Caco-2 (cell line): ENCODE data around the gene AMBRA1. TPM values are rescaled to one million over a fixed set of nuclear protein-coding genes. Genes with fewer than 3 reads are reported as not detected.

Source experiments
- BruUV-seq: library from RNA; stranded (reverse); fragments of 400-500 nt; replicated peaks from 2 replicates; lab custom pipeline; 2021; lab: Mats Ljungman, UMichigan
- CTCF ChIA-PET: fragments of 300-600 bp; sonication (Branson Sonifier 250); formaldehyde crosslinking; loops from one replicate; lab custom pipeline; 2022; ENCODE audit warnings: antibody characterized with exemption; lab: Charles Lee
- POLR2A ChIA-PET: fragments of 300-600 bp; sonication (Branson Sonifier 250); formaldehyde crosslinking; loops from one replicate; lab custom pipeline; 2022; ENCODE audit warnings: antibody characterized with exemption; lab: Charles Lee
- DNase-seq, 2 experiments: peaks; one replicate each; pipeline versions ENCODE4 v3.0.0 to v3.0.0-alpha.2; 2020 to 2022
- H3K27me3 ChIP-seq: replicated peaks from 2 replicates; pipeline ENCODE4 v1.6.0; 2011; ENCODE audit warnings: low read length; ENCODE audit not compliant: control insufficient read depth, insufficient read depth
- H3K36me3 ChIP-seq: 2 replicates; pipeline ENCODE4 v1.5.1; 2011; ENCODE audit warnings: low read length; ENCODE audit not compliant: control insufficient read depth, insufficient read depth
- H3K4me1 ChIP-seq: fragments of 250-450 bp; sonication (Bioruptor Pico); 2 replicates; pipeline ENCODE4 v1.5.1; 2020; ENCODE audit warnings: mild to moderate bottlenecking
- H3K4me3 ChIP-seq: 2 replicates; pipeline ENCODE4 v1.5.1; 2011; ENCODE audit warnings: low read depth, mild to moderate bottlenecking, control low read depth, low read length
- H3K9me3 ChIP-seq: fragments of 250-450 bp; sonication (Bioruptor Pico); 2 replicates; pipeline ENCODE4 v1.5.1; 2020; ENCODE audit warnings: mild to moderate bottlenecking, moderate library complexity
- H3K27ac Mint-ChIP-seq: one replicate; pipeline ENCODE4 v1.8.0; 2022; ENCODE audit warnings: mixed read lengths; ENCODE audit not compliant: unreplicated experiment
- H3K27me3 Mint-ChIP-seq: one replicate; pipeline ENCODE4 v1.8.0; 2022; ENCODE audit warnings: mixed read lengths; ENCODE audit not compliant: insufficient read depth, unreplicated experiment
- H3K36me3 Mint-ChIP-seq: one replicate; pipeline ENCODE4 v1.8.0; 2022; ENCODE audit warnings: mild to moderate bottlenecking, mixed read lengths; ENCODE audit not compliant: insufficient read depth, unreplicated experiment
- H3K4me1 Mint-ChIP-seq: one replicate; pipeline ENCODE4 v1.8.0; 2022; ENCODE audit warnings: low read depth, mixed read lengths; ENCODE audit not compliant: unreplicated experiment
- H3K4me3 Mint-ChIP-seq: one replicate; pipeline ENCODE4 v1.8.0; 2022; ENCODE audit warnings: mild to moderate bottlenecking, moderate library complexity, mixed read lengths; ENCODE audit not compliant: unreplicated experiment
- H3K9me3 Mint-ChIP-seq: one replicate; pipeline ENCODE4 v1.8.0; 2022; ENCODE audit warnings: mixed read lengths; ENCODE audit not compliant: unreplicated experiment
- intact Hi-C: fragments of 100-400 bp; cut with micrococcal nuclease; formaldehyde crosslinking; loops from one replicate; pipeline ENCODE4 v1.10.0; 2022; ENCODE audit not compliant: unreplicated experiment
- total RNA-seq: library from RNA; stranded (reverse); gene quantifications from 2 replicates; pipeline ENCODE4 v1.2.3, GENCODE V29; 2022
- TF ChIP-seq, protein P1 (sequence below), 2 experiments: fragments of 200-600 bp in 1 of 2; IDR thresholded peaks; 1 replicate in 1 of 2; 2 replicates in 1 of 2; pipeline versions ENCODE4 v1.5.1 to v1.8.0; 2011 to 2022; ENCODE audit warnings: antibody characterized with exemption in 1 of 2, control low read depth in 1 of 2, inconsistent platforms in 1 of 2, low read depth in 1 of 2, low read length in 1 of 2, mild to moderate bottlenecking in 1 of 2, moderate library complexity in 1 of 2; ENCODE audit not compliant: insufficient read depth in 1 of 2, severe bottlenecking in 1 of 2, unreplicated experiment in 1 of 2

Gene AMBRA1
- total RNA-seq, 1 experiment from 2014 or later = 48.1 TPM

DNA sequence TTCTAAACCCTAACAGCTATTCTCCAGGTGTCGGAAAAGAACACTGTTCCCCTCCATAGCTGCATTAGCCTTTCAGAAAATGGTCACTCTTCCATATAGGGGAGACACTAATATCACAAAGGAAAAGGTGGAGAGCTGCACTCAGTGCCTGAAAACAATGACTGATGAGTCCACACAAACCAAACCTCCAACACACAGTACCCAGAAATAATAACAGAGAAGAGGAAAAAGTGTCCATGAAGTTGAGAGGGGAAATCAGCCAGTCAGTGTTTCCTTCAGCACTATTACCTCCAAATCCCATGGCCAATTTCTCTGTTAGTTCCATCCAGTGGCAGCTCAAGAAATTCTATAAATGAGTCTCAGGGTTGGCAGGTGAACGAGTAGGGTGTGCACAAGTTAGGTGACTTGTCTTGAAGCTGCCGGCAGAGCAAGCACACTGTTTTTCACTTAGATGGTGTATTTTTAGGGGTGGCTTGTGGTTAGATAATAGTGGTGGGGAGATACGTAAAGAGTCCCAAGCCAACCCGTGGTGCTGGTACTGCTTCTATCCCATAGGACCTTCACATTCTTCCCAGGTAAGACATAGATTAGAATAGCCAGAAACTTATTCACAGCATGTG lies 117.8 kb downstream of the AMBRA1 start:
- DNase-seq = no peak
- peaks cover 11% of the 10 kb centered on the region for H3K36me3 Mint-ChIP-seq
- BruUV-seq = no TSS peak
- H3K4me1 Mint-ChIP-seq = peaks cover 25% of the 10 kb centered on the region
- intact Hi-C loops = no loop called here
- Histone ChIP-seq H3K27me3 (no peaks in the 10 kb centered on the region), H3K36me3 (no peaks in the 10 kb centered on the region), H3K4me1 (peaks cover 23% of the 10 kb centered on the region), H3K4me3 (no peak overlapping the region), H3K9me3 (0 out of 2 replicates have a peak, but pooled peaks cover 2% of the 10 kb centered on the region)
- no peaks in the 10 kb centered on the region for H3K27me3 Mint-ChIP-seq
- no peak overlapping the region for H3K4me3 Mint-ChIP-seq
- H3K9me3 Mint-ChIP-seq = no peaks in the 10 kb centered on the region
- TF ChIP-seq, protein P1, sequence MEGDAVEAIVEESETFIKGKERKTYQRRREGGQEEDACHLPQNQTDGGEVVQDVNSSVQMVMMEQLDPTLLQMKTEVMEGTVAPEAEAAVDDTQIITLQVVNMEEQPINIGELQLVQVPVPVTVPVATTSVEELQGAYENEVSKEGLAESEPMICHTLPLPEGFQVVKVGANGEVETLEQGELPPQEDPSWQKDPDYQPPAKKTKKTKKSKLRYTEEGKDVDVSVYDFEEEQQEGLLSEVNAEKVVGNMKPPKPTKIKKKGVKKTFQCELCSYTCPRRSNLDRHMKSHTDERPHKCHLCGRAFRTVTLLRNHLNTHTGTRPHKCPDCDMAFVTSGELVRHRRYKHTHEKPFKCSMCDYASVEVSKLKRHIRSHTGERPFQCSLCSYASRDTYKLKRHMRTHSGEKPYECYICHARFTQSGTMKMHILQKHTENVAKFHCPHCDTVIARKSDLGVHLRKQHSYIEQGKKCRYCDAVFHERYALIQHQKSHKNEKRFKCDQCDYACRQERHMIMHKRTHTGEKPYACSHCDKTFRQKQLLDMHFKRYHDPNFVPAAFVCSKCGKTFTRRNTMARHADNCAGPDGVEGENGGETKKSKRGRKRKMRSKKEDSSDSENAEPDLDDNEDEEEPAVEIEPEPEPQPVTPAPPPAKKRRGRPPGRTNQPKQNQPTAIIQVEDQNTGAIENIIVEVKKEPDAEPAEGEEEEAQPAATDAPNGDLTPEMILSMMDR (IDR thresholded peaks at IDR 0.05; ENCODE audit: insufficient read depth in 1 of 2, low read depth in 1 of 2, low read length in 1 of 2, severe bottlenecking in 1 of 2, unreplicated experiment in 1 of 2) = no peak
- ChIA-PET POLR2A (no interaction called here), CTCF (interaction anchor here (1.9 kb wide), 1 partner anchor 14 kb away, joined by 15 read pairs; no protein-coding TSS in a partner anchor)
- H3K27ac Mint-ChIP-seq = no peak overlapping the region

DNA sequence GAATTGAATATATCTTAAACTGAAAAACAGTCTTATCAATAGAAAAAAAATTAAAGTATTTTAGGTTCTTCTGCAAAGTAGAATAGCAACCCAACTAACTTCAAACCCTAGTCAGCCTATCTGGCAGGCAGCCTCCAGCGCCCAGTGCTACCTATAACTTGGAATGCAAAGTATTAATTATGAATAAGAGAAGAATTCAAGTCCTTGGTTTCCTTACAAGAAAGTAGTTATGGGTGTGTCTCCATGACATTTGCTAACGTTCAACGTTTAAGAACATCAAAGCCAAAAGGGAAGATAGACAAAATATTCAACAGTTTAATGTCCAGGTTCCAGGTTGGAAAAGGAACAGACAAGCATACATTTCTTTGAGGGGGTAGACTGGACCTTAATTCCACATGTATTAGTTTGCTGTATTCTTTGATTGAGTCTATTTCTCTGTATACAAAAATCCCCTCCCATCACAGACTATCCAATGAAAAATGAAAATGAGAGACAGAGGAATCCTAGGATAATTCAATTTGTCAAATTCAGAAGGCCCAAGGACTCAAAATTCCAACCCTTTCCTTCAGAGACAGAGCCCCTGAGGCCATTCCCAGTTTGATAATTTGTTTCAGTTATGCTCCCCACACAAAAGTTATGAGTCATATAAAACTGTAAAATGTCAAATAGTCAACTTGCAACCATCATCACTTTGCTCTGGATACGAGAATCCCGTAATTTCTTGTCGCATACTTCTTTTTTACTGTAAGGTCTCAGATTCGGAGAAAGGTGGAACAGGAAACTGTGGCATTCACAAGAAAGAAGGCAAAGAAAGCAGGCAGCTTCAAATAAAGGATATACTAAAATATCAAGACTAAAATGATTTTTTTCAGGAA lies 118.5 kb downstream of the AMBRA1 start:
- no peak for DNase-seq
- no peaks in the 10 kb centered on the region for H3K9me3 Mint-ChIP-seq
- intact Hi-C loops = no loop called here
- H3K27ac Mint-ChIP-seq = no peak overlapping the region
- Histone ChIP-seq H3K36me3 (no peaks in the 10 kb centered on the region), H3K27me3 (no peaks in the 10 kb centered on the region), H3K9me3 (0 out of 2 replicates have a peak, but pooled peaks cover 2% of the 10 kb centered on the region), H3K4me1 (peaks cover 23% of the 10 kb centered on the region), H3K4me3 (no peak overlapping the region)
- TF ChIP-seq, protein P1 (IDR thresholded peaks at IDR 0.05; ENCODE audit: insufficient read depth in 1 of 2, low read depth in 1 of 2, low read length in 1 of 2, severe bottlenecking in 1 of 2, unreplicated experiment in 1 of 2) = no peak
- ChIA-PET POLR2A (no interaction called here), CTCF (interaction anchor here (1.9 kb wide), 1 partner anchor 15 kb away, joined by 15 read pairs; no protein-coding TSS in a partner anchor)
- H3K36me3 Mint-ChIP-seq = peaks cover 16% of the 10 kb centered on the region
- H3K27me3 Mint-ChIP-seq = no peaks in the 10 kb centered on the region
- BruUV-seq = no TSS peak
- no peak overlapping the region for H3K4me3 Mint-ChIP-seq
- H3K4me1 Mint-ChIP-seq = peaks cover 25% of the 10 kb centered on the region

DNA sequence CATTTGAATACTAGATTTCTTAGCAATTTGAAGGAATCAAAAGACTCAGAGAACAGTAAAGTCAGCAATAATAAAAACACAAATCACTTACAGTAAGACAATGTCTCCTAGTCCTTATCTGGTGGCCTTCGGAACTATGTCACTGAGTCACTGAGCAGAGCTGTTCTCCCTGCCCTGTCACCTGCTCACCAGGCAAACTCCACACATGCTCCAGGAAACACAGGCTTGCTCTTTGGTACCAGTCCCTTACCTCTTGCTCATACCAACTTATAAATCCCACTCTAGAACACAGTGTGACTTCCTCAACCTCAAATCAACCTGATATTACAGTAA lies 121.2 kb downstream of the AMBRA1 start:
- H3K27me3 ChIP-seq = no peaks in the 10 kb centered on the region
- Mint-ChIP-seq H3K27me3 (no peaks in the 10 kb centered on the region), H3K27ac (peak overlapping the region; percentile 47), H3K36me3 (peaks cover 20% of the 10 kb centered on the region), H3K4me1 (peaks cover 25% of the 10 kb centered on the region), H3K4me3 (peak overlapping the region; percentile 5), H3K9me3 (no peaks in the 10 kb centered on the region)
- H3K36me3 ChIP-seq = no peaks in the 10 kb centered on the region
- 0 out of 2 replicates have a peak, but pooled peaks cover 2% of the 10 kb centered on the region for H3K9me3 ChIP-seq
- intact Hi-C loops = no loop called here
- no TSS peak for BruUV-seq
- peaks cover 23% of the 10 kb centered on the region for H3K4me1 ChIP-seq
- ChIA-PET POLR2A (no interaction called here), CTCF (interaction anchor here (1.3 kb wide), 1 partner anchor 82 kb away, joined by 3 read pairs; no protein-coding TSS in a partner anchor)
- peak; percentile 48 to 61 for DNase-seq
- TF ChIP-seq, protein P1 (IDR thresholded peaks at IDR 0.05; ENCODE audit: insufficient read depth in 1 of 2, low read depth in 1 of 2, low read length in 1 of 2, severe bottlenecking in 1 of 2, unreplicated experiment in 1 of 2) = no peak
- no peak overlapping the region for H3K4me3 ChIP-seq
